ENCODE measurements around the gene KIF1B. TPM values are rescaled to one million over a fixed set of nuclear protein-coding genes. Genes with fewer than 3 reads are reported as not detected.
A peak's percentile ranks its signal among the peaks of the same experiment; 100 is the strongest.

Gene KIF1B
- total and polyA plus RNA-seq, 4 donors: 8.4 to 40.9 (median 8.9) TPM

DNA sequence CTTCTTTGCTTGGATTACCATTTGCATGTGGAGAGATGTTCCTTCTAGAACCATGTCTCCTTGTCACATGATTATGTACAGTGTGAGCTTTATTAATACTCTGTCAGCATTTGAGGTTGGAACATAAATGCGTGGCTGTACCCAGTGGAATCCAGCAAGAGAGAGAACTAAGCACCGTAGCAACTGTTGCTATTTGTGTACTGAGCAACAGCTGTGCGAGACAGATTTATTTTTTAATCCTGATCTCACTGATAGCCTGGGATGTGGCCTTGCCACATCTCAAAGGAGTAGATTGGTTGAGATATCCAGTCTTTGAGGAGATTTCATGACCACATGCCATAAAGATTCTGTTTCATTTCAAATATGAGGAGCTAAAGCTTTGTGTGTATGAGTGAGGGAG is 43.4 kb downstream of the KIF1B start:
- 51% methylated on average over 3 of the region's 3 CpGs for WGBS
- Histone ChIP-seq H3K9me3 (ENCODE audit: control insufficient read depth in 4 of 4, low read length in 3 of 4) (no peaks in the 10 kb centered on the region), H3K27me3 (ENCODE audit: control insufficient read depth in 4 of 4, insufficient read depth in 4 of 4, low read length in 3 of 4) (no peaks in the 10 kb centered on the region), H3K4me3 (ENCODE audit: low read depth in 1 of 3, low read length in 3 of 3) (no peak overlapping the region), H3K36me3 (ENCODE audit: control insufficient read depth in 4 of 4, insufficient read depth in 3 of 4, low read depth in 1 of 4, low read length in 3 of 4) (peaks cover 0 to 5% (median 2%) of the 10 kb centered on the region in 4 donors), H3K9ac (ENCODE audit: low read depth in 1 of 2, low read length in 2 of 2) (no peak overlapping the region), H3K27ac (ENCODE audit: low read depth in 1 of 2, low read length in 2 of 2) (no peak overlapping the region), H3K4me1 (ENCODE audit: control insufficient read depth in 4 of 4, insufficient read depth in 4 of 4, low read length in 3 of 4) (peaks cover 0 to 4% (median 2%) of the 10 kb centered on the region in 4 donors)
- TF ChIP-seq, protein P1, sequence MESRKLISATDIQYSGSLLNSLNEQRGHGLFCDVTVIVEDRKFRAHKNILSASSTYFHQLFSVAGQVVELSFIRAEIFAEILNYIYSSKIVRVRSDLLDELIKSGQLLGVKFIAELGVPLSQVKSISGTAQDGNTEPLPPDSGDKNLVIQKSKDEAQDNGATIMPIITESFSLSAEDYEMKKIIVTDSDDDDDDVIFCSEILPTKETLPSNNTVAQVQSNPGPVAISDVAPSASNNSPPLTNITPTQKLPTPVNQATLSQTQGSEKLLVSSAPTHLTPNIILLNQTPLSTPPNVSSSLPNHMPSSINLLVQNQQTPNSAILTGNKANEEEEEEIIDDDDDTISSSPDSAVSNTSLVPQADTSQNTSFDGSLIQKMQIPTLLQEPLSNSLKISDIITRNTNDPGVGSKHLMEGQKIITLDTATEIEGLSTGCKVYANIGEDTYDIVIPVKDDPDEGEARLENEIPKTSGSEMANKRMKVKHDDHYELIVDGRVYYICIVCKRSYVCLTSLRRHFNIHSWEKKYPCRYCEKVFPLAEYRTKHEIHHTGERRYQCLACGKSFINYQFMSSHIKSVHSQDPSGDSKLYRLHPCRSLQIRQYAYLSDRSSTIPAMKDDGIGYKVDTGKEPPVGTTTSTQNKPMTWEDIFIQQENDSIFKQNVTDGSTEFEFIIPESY (IDR thresholded peaks at IDR 0.05): no peak
- TF ChIP-seq TAF1 (conservative IDR thresholded peaks at IDR 0.05): no peak
- no peak for TF ChIP-seq HNF4G (IDR thresholded peaks at IDR 0.05)
- TF ChIP-seq HNF4A (conservative IDR thresholded peaks at IDR 0.05): no peak
- TF ChIP-seq, protein P2, sequence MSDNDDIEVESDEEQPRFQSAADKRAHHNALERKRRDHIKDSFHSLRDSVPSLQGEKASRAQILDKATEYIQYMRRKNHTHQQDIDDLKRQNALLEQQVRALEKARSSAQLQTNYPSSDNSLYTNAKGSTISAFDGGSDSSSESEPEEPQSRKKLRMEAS (IDR thresholded peaks at IDR 0.05): no peak
- TF ChIP-seq, protein P3, sequence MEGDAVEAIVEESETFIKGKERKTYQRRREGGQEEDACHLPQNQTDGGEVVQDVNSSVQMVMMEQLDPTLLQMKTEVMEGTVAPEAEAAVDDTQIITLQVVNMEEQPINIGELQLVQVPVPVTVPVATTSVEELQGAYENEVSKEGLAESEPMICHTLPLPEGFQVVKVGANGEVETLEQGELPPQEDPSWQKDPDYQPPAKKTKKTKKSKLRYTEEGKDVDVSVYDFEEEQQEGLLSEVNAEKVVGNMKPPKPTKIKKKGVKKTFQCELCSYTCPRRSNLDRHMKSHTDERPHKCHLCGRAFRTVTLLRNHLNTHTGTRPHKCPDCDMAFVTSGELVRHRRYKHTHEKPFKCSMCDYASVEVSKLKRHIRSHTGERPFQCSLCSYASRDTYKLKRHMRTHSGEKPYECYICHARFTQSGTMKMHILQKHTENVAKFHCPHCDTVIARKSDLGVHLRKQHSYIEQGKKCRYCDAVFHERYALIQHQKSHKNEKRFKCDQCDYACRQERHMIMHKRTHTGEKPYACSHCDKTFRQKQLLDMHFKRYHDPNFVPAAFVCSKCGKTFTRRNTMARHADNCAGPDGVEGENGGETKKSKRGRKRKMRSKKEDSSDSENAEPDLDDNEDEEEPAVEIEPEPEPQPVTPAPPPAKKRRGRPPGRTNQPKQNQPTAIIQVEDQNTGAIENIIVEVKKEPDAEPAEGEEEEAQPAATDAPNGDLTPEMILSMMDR (IDR thresholded peaks at IDR 0.05; ENCODE audit: low read depth, low read length, missing input control): no peak
- TF ChIP-seq RXRA (IDR thresholded peaks at IDR 0.05): no peak
- TF ChIP-seq FOXA1 (IDR thresholded peaks at IDR 0.05): no peak
- TF ChIP-seq REST (IDR thresholded peaks at IDR 0.05): no peak
- no peak for TF ChIP-seq GABPA (IDR thresholded peaks at IDR 0.05 in 1 of 2, conservative IDR thresholded peaks at IDR 0.05 in 1 of 2)
- TF ChIP-seq NR2F2 (IDR thresholded peaks at IDR 0.05): no peak
- DNase-seq (ENCODE audit: low spot score): no peak

DNA sequence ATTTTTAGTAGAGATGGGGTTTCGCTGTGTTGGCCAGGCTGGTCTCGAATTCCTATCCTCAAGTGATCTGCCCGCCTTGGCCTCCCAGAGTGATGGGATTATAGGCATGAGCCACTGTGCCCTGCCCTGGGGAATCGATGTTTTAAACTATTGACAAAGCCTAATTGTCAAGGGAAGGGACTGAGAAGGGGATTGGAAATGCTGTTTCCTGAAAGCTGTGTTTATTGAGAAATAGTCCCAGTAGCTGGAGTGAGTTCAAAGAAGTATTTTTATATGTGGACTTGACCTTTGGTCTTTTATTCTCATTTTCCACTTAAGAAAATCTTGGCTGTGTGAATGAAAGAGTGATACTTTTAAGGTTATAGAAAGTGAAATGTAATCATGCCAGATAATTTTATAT is 47.5 kb downstream of the KIF1B start:
- Histone ChIP-seq H3K9ac (ENCODE audit: low read depth in 1 of 2, low read length in 2 of 2) (no peak overlapping the region), H3K27ac (ENCODE audit: low read depth in 1 of 2, low read length in 2 of 2) (no peak overlapping the region), H3K4me1 (ENCODE audit: control insufficient read depth in 4 of 4, insufficient read depth in 4 of 4, low read length in 3 of 4) (peaks cover 0 to 4% (median 2%) of the 10 kb centered on the region in 4 donors), H3K36me3 (ENCODE audit: control insufficient read depth in 4 of 4, insufficient read depth in 3 of 4, low read depth in 1 of 4, low read length in 3 of 4) (peaks cover 4 to 19% (median 12%) of the 10 kb centered on the region in 4 donors), H3K4me3 (ENCODE audit: low read depth in 1 of 3, low read length in 3 of 3) (no peak overlapping the region), H3K27me3 (ENCODE audit: control insufficient read depth in 4 of 4, insufficient read depth in 4 of 4, low read length in 3 of 4) (no peaks in the 10 kb centered on the region), H3K9me3 (ENCODE audit: control insufficient read depth in 4 of 4, low read length in 3 of 4) (no peaks in the 10 kb centered on the region)
- no peak for DNase-seq (ENCODE audit: low spot score)
- 67% methylated on average over 4 of the region's 4 CpGs for WGBS
- TF ChIP-seq TAF1 (conservative IDR thresholded peaks at IDR 0.05) (no peak), YY1 (IDR thresholded peaks at IDR 0.05) (no peak), HNF4G (IDR thresholded peaks at IDR 0.05) (no peak), SP1 (IDR thresholded peaks at IDR 0.05) (peak; percentile 12), NR2F2 (IDR thresholded peaks at IDR 0.05) (peak; percentile 55), EGR1 (IDR thresholded peaks at IDR 0.05; ENCODE audit: low read depth in 2 of 2) (no peak), ATF3 (IDR thresholded peaks at IDR 0.05) (no peak), REST (IDR thresholded peaks at IDR 0.05) (no peak), FOXA2 (IDR thresholded peaks at IDR 0.05) (no peak), RXRA (IDR thresholded peaks at IDR 0.05) (peak in 1 of 2 donors; percentile 33), HNF4A (conservative IDR thresholded peaks at IDR 0.05) (peak in 1 of 2 donors; percentile 54)
- TF ChIP-seq, protein P1 (IDR thresholded peaks at IDR 0.05): no peak
- TF ChIP-seq, protein P2 (IDR thresholded peaks at IDR 0.05): no peak

All from liver (tissue), 9 donors.